Measurements from ENCODE around the gene HOXC9. TPM values are rescaled to one million over a fixed set of nuclear protein-coding genes. Genes with fewer than 3 reads are reported as not detected.

HOXC9 gene
- total RNA-seq, 1 experiment from 2014 or later = 12.6 TPM

Other genes starting within 250 kb of the HOXC9 start
- not detected in 2 replicates for gene CISTR, start 248.2 kb upstream of the HOXC9 start, total RNA-seq (2014; rRNA removed; shearing (Covaris generic))
- 2.5 and 2.8 TPM in 2 replicates for gene HOXC13, start 61.3 kb upstream of the HOXC9 start, total RNA-seq (2014; rRNA removed; shearing (Covaris generic))
- 4.3 and 6.0 TPM in 2 replicates for gene HOXC12, start 45.3 kb upstream of the HOXC9 start, total RNA-seq (2014; rRNA removed; shearing (Covaris generic))
- gene HOXC11, start 27.0 kb upstream of the HOXC9 start, total RNA-seq (2014; rRNA removed; shearing (Covaris generic)) = 1.5 and 2.6 TPM in 2 replicates
- 1.5 and 2.2 TPM in 2 replicates for gene HOTAIR, start 25.2 kb upstream of the HOXC9 start, total RNA-seq (2014; rRNA removed; shearing (Covaris generic))
- gene HOXC10, start 15.0 kb upstream of the HOXC9 start, total RNA-seq (2014; rRNA removed; shearing (Covaris generic)) = 5.3 and 18.7 TPM in 2 replicates
- gene HOXC8, start 8.8 kb downstream of the HOXC9 start, total RNA-seq (2014; rRNA removed; shearing (Covaris generic)) = 1.4 and 1.9 TPM in 2 replicates
- gene HOXC6, start 28.3 kb downstream of the HOXC9 start, total RNA-seq (2014; rRNA removed; shearing (Covaris generic)) = 2.0 and 2.8 TPM in 2 replicates
- gene HOXC5, start 32.9 kb downstream of the HOXC9 start, total RNA-seq (2014; rRNA removed; shearing (Covaris generic)) = 0.12 and 1.9 TPM in 2 replicates
- gene HOXC4, start 53.7 kb downstream of the HOXC9 start, total RNA-seq (2014; rRNA removed; shearing (Covaris generic)) = 2.4 and 4.7 TPM in 2 replicates
- 67.7 and 71.6 TPM in 2 replicates for gene SMUG1, start 188.8 kb downstream of the HOXC9 start, total RNA-seq (2014; rRNA removed; shearing (Covaris generic))